HepG2 (cell line): ENCODE results near the gene AFF4. TPM values are rescaled to one million over a fixed set of nuclear protein-coding genes. Genes with fewer than 3 reads are reported as not detected.
A peak's percentile ranks its signal among the peaks of the same experiment; 100 is the strongest.

Experiments used
- ETS1 ChIP-seq: sonication (generic); formaldehyde crosslinking; IDR thresholded peaks from 2 replicates; pipeline ENCODE4 v1.4.0; 2020; ENCODE audit warnings: missing genetic modification reagents
- FOXO1 ChIP-seq: sonication (generic); formaldehyde crosslinking; IDR thresholded peaks from 2 replicates; pipeline ENCODE4 v1.4.0; 2020; ENCODE audit warnings: missing genetic modification reagents
- GFI1 ChIP-seq: sonication (generic); formaldehyde crosslinking; IDR thresholded peaks from 2 replicates; pipeline ENCODE4 v1.5.0; 2020; ENCODE audit warnings: missing genetic modification reagents, mild to moderate bottlenecking, borderline replicate concordance
- MYC ChIP-seq: sonication (generic); formaldehyde crosslinking; IDR thresholded peaks from 2 replicates; pipeline ENCODE4 v1.9.0; 2021; ENCODE audit warnings: missing genetic modification reagents, borderline replicate concordance
- RORA ChIP-seq: sonication (generic); formaldehyde crosslinking; IDR thresholded peaks from 2 replicates; pipeline ENCODE4 v1.5.0; 2020; ENCODE audit warnings: mild to moderate bottlenecking, missing genetic modification reagents, moderate library complexity
- SNAI1 ChIP-seq: sonication (generic); formaldehyde crosslinking; IDR thresholded peaks from 2 replicates; pipeline ENCODE4 v1.5.0; 2020; ENCODE audit warnings: mild to moderate bottlenecking, missing genetic modification reagents, borderline replicate concordance
- TAF1 ChIP-seq: sonication (generic); formaldehyde crosslinking; IDR thresholded peaks from 2 replicates; pipeline ENCODE4 v1.4.0; 2020; ENCODE audit warnings: missing genetic modification reagents
- TP53 ChIP-seq: sonication (generic); formaldehyde crosslinking; conservative IDR thresholded peaks from 2 replicates; pipeline ENCODE4 v1.4.0; 2020; ENCODE audit warnings: missing genetic modification reagents
- YY1 ChIP-seq: IDR thresholded peaks from 2 replicates; pipeline ENCODE4 v1.6.1; 2011; ENCODE audit warnings: low read length, low read depth, moderate library complexity, mild to moderate bottlenecking; ENCODE audit not compliant: insufficient read depth, insufficient replicate concordance
- ZKSCAN5 ChIP-seq: sonication (generic); formaldehyde crosslinking; IDR thresholded peaks from 2 replicates; pipeline ENCODE4 v1.5.1; 2020; ENCODE audit warnings: mild to moderate bottlenecking, missing genetic modification reagents
- ZNF18 ChIP-seq: sonication (generic); formaldehyde crosslinking; IDR thresholded peaks from 2 replicates; pipeline ENCODE4 v1.8.0; 2022; ENCODE audit warnings: mild to moderate bottlenecking, missing genetic modification reagents; ENCODE audit not compliant: insufficient replicate concordance
- ZNF280B ChIP-seq: sonication (generic); formaldehyde crosslinking; IDR thresholded peaks from 2 replicates; pipeline ENCODE4 v1.5.0; 2020; ENCODE audit warnings: missing genetic modification reagents, mild to moderate bottlenecking, borderline replicate concordance
- ZNF296 ChIP-seq: sonication (generic); formaldehyde crosslinking; conservative IDR thresholded peaks from 2 replicates; pipeline ENCODE4 v1.5.0; 2020; ENCODE audit warnings: mild to moderate bottlenecking, missing genetic modification reagents
- ZNF460 ChIP-seq: sonication (generic); formaldehyde crosslinking; IDR thresholded peaks from 2 replicates; pipeline ENCODE4 v1.5.1; 2020; ENCODE audit warnings: missing genetic modification reagents, mild to moderate bottlenecking, borderline replicate concordance
- ZNF556 ChIP-seq: sonication (generic); formaldehyde crosslinking; IDR thresholded peaks from 2 replicates; pipeline ENCODE4 v1.4.0; 2020; ENCODE audit warnings: mild to moderate bottlenecking, missing genetic modification reagents, borderline replicate concordance
- ZNF589 ChIP-seq: sonication (generic); formaldehyde crosslinking; conservative IDR thresholded peaks from 2 replicates; pipeline ENCODE4 v1.8.0; 2022; ENCODE audit warnings: mild to moderate bottlenecking, moderate library complexity, missing genetic modification reagents
- ZSCAN25 ChIP-seq: sonication (generic); formaldehyde crosslinking; IDR thresholded peaks from 2 replicates; pipeline ENCODE4 v1.8.0; 2022; ENCODE audit warnings: mild to moderate bottlenecking, missing genetic modification reagents
- polyA plus RNA-seq, 8 experiments: library from polyadenylated mRNA; depleted of rRNA in 3 of 8; stranded (reverse) in 7 of 8; unstranded in 1 of 8; fragments of >200 nt; fragmentation: Illumina TruSeq in 4 of 8; extraction: Trizol in 4 of 8; gene quantifications; 2 replicates each; pipeline versions ENCODE4 v1.2.1 to v1.2.3, GENCODE V29; 2011 to 2016; ENCODE audit warnings: low read depth in 4 of 8, missing spikeins in 1 of 8, mixed read lengths in 1 of 8; ENCODE audit not compliant: insufficient read depth in 1 of 8
- total RNA-seq, 5 experiments: library from RNA; depleted of rRNA; stranded (reverse); fragments of >200 nt; fragmentation: Illumina TruSeq; extraction: Trizol; gene quantifications; 2 replicates each; pipeline ENCODE4 v1.2.3, GENCODE V29; 2016; ENCODE audit warnings: low read depth in 1 of 5
- TF ChIP-seq, protein P1 (sequence below): sonication (generic); formaldehyde crosslinking; IDR thresholded peaks from 2 replicates; pipeline ENCODE4 v1.8.1; 2023; ENCODE audit warnings: mild to moderate bottlenecking, moderate library complexity, missing genetic modification reagents
- TF ChIP-seq, protein P2 (sequence below): IDR thresholded peaks from 2 replicates; pipeline ENCODE4 v1.6.1; 2016; ENCODE audit warnings: missing compliant biosample characterization, missing genetic modification reagents, borderline replicate concordance
- TF ChIP-seq, protein P3 (sequence below): IDR thresholded peaks from 2 replicates; pipeline ENCODE4 v1.6.1; 2016

The AFF4 gene
- total and polyA plus RNA-seq, 2 of the 13 experiments (the other 11 are each of a cell fraction or from before 2014, with no cell fraction given), result 22.1 to 25.5 TPM

- TF ChIP-seq ZNF460 (CRISPR knock-in tag), result no peak; the same call in 1 of the 2 replicates
- TF ChIP-seq GFI1 (CRISPR knock-in tag), result peak; percentile 75; the same call in 1 of the 2 replicates
- 0 out of 2 replicates have a peak, but pooled peaks have one; percentile 28 for TF ChIP-seq ZNF280B (CRISPR knock-in tag)
- peak; percentile 82 for TF ChIP-seq ZNF589 (CRISPR knock-in tag)
- peak; percentile 66 for TF ChIP-seq ZSCAN25
- TF ChIP-seq SNAI1 (CRISPR knock-in tag), result no peak
- no peak for TF ChIP-seq ZKSCAN5
- peak; percentile 76 for TF ChIP-seq YY1
- TF ChIP-seq TP53 (CRISPR knock-in tag), result no peak
- no peak for TF ChIP-seq ZNF296
- TF ChIP-seq, protein P1, sequence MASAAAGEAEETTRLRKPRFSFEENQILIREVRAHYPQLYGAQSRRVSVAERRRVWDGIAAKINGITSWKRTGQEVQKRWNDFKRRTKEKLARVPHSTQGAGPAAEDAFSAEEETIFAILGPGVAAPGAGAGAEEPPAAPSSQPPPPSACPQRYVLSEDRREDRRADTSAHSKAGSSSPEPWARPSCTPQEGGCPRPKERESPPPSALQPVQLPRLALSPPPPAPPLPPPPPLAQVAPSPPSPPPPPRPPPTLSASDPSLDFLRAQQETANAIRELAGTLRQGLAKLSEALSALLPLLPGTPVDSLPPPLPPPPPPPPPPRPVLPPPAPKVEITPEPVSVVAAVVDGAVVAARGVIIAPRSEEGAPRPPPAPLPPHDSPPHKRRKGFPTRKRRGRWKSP, result peak; percentile 61; the same call in 1 of the 2 replicates
- TF ChIP-seq, protein P2, sequence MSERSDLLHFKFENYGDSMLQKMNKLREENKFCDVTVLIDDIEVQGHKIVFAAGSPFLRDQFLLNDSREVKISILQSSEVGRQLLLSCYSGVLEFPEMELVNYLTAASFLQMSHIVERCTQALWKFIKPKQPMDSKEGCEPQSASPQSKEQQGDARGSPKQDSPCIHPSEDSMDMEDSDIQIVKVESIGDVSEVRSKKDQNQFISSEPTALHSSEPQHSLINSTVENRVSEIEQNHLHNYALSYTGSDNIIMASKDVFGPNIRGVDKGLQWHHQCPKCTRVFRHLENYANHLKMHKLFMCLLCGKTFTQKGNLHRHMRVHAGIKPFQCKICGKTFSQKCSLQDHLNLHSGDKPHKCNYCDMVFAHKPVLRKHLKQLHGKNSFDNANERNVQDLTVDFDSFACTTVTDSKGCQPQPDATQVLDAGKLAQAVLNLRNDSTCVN, result no peak
- TF ChIP-seq RORA (CRISPR knock-in tag), result no peak
- TF ChIP-seq FOXO1 (CRISPR knock-in tag), result no peak; the same call in none of the 2 replicates
- no peak; the same call in 1 of the 2 replicates for TF ChIP-seq ZNF556 (CRISPR knock-in tag)
- TF ChIP-seq, protein P3, sequence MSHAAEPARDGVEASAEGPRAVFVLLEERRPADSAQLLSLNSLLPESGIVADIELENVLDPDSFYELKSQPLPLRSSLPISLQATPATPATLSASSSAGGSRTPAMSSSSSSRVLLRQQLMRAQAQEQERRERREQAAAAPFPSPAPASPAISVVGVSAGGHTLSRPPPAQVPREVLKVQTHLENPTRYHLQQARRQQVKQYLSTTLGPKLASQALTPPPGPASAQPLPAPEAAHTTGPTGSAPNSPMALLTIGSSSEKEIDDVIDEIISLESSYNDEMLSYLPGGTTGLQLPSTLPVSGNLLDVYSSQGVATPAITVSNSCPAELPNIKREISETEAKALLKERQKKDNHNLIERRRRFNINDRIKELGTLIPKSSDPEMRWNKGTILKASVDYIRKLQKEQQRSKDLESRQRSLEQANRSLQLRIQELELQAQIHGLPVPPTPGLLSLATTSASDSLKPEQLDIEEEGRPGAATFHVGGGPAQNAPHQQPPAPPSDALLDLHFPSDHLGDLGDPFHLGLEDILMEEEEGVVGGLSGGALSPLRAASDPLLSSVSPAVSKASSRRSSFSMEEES (CRISPR knock-in tag), result peak; percentile 11; the same call in 1 of the 2 replicates
- TF ChIP-seq MYC (CRISPR knock-in tag), result no peak; the same call in 1 of the 2 replicates
- peak; percentile 56; the same call in 1 of the 2 replicates for TF ChIP-seq ETS1 (CRISPR knock-in tag)
- TF ChIP-seq ZNF18, result peak; percentile 77
- peak; percentile 91 for TF ChIP-seq TAF1 (CRISPR knock-in tag)
Measured at GRCh38 chr5:132866342-132867045, 96.9 kb downstream of the AFF4 start, which contains the start of the genes GDF9 and UQCRQ (continued).
